H1 (cell line): ENCODE measurements around the gene AIFM2. TPM values are rescaled to one million over a fixed set of nuclear protein-coding genes. Genes with fewer than 3 reads are reported as not detected.

Experiments
- polyA plus RNA-seq, 7 experiments: library from polyadenylated mRNA; depleted of rRNA in 3 of 7; stranded (reverse) in 5 of 7; unstranded in 2 of 7; fragments of >200 nt in 5 of 7; fragments of 200-250 nt in 2 of 7; gene quantifications; 1 replicate in 5 of 7; 2 replicates in 1 of 7; 4 replicates in 1 of 7; pipeline versions ENCODE4 v1.2.1 to v1.2.3, GENCODE V29; 2011 to 2013; ENCODE audit warnings: missing spikeins in 2 of 7, mixed read lengths in 2 of 7
- total RNA-seq: library from RNA; stranded (reverse); fragmentation: NEBNext Ultra II Directional; extraction: Animal tissue kit (Norgen Biotek cat#: 25700); gene quantifications from 2 replicates; pipeline ENCODE4 v1.2.1, GENCODE V29; 2021
- TF ChIP-seq, protein P1 (sequence below): IDR thresholded peaks from 2 replicates; pipeline ENCODE4 v1.6.1; 2012; ENCODE audit warnings: low read length, inconsistent platforms

Gene AIFM2
- total and polyA plus RNA-seq, 2 of the 8 experiments (the other 6 are each of a cell fraction or from before 2014, with no cell fraction given) = 4.0 TPM

DNA sequence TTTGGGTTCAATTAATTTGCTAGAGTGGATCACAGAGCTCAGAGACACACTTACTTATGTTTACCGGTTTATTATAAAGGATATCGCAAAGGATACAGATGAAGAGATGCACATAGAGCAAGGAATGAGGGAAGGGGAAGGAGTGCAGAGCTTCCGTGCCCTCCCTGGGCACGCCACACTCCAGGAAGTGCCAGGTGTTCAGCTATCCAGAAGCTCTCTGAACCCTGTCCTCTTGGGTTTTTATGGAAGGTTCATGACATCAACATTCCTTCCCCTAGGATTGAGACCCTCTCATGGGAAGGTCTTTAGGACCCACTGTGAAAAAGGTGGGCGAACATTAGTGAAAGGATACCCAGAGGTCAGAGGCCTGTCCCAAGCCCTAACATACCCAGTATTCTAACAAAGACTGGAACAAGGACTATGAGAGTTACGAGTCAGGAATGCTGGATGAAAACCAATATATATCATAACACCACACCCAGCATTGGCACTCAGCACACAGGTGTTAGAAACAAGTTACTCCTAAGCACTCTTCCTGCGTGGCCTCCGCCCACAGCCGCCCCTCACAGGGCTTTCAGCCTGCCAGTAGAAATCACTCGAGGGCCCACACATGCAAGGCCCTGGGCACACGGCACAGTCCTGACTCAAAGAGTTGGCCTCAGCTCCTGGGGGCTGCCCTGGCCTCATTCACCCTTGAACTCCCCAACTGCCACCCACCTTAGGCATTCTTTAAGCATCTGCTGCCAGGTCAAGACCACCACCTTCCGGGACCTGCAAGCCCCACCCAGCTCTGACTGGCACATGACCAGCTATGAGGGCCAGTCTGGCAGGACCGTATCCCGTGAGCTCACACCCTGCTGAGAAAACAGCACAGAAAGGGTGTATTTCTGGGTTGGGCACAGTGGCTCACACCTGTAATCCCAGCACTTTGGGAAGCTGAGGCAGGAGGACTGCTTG lies 5.6 kb upstream of the AIFM2 start (continued):
- TF ChIP-seq, protein P1, sequence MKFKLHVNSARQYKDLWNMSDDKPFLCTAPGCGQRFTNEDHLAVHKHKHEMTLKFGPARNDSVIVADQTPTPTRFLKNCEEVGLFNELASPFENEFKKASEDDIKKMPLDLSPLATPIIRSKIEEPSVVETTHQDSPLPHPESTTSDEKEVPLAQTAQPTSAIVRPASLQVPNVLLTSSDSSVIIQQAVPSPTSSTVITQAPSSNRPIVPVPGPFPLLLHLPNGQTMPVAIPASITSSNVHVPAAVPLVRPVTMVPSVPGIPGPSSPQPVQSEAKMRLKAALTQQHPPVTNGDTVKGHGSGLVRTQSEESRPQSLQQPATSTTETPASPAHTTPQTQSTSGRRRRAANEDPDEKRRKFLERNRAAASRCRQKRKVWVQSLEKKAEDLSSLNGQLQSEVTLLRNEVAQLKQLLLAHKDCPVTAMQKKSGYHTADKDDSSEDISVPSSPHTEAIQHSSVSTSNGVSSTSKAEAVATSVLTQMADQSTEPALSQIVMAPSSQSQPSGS = no peak
